GM12801 (cell line): ENCODE measurements around the gene CCDC80.

Experiments
- CTCF ChIP-seq: IDR thresholded peaks from one replicate; pipeline ENCODE4 v1.5.1; 2011; ENCODE audit warnings: control low read depth; ENCODE audit not compliant: insufficient read length; ENCODE audit errors: extremely low read depth

CCDC80 gene

GRCh38 chr3:112640930-112641801 lies at the start of gene CCDC80:
Gene CCDC80, minus strand, starts transcription at chr3:112641143. Its CDS starts 1,238 bp downstream, at chr3:112639905.
- TF ChIP-seq CTCF, result no peak

- no peak for TF ChIP-seq CTCF
These were observed 49.0 kb upstream of the CCDC80 start for GRCh38 chr3:112689989-112690388.

GRCh38 chr3:112689385-112689784 lies 48.4 kb upstream of the CCDC80 start:
- no peak for TF ChIP-seq CTCF

GRCh38 chr3:112688819-112689218 lies 47.9 kb upstream of the CCDC80 start:
- TF ChIP-seq CTCF, result no peak

GRCh38 chr3:112688085-112688769 lies 47.3 kb upstream of the CCDC80 start:
- TF ChIP-seq CTCF, result no peak

- no peak for TF ChIP-seq CTCF
These were observed 46.7 kb upstream of the CCDC80 start for GRCh38 chr3:112687616-112688015.

GRCh38 chr3:112687211-112687610 lies 46.3 kb upstream of the CCDC80 start:
- no peak for TF ChIP-seq CTCF
